HepG2 (cell line): ENCODE data around the gene PRKCD. TPM values are rescaled to one million over a fixed set of nuclear protein-coding genes. Genes with fewer than 3 reads are reported as not detected.

Experiments
- CREM ChIP-seq, 2 experiments: sonication (generic) in 1 of 2; formaldehyde crosslinking in 1 of 2; IDR thresholded peaks; 2 replicates each; pipeline versions ENCODE4 v1.4.0 to v1.6.1; 2016 to 2020; ENCODE audit warnings: antibody characterized with exemption in 1 of 2, mild to moderate bottlenecking in 1 of 2, missing genetic modification reagents in 1 of 2
- ESRRA ChIP-seq: sonication (generic); formaldehyde crosslinking; IDR thresholded peaks from 2 replicates; pipeline ENCODE4 v1.5.1; 2020; ENCODE audit warnings: mild to moderate bottlenecking, low read depth, missing genetic modification reagents
- MEIS2 ChIP-seq: sonication (generic); formaldehyde crosslinking; IDR thresholded peaks from 2 replicates; pipeline ENCODE4 v1.9.0; 2021; ENCODE audit warnings: mild to moderate bottlenecking, missing genetic modification reagents
- POLR2A ChIP-seq, 2 experiments: IDR thresholded peaks; 2 replicates each; pipeline ENCODE4 v1.6.1; 2011; ENCODE audit warnings: low read depth in 2 of 2, low read length in 2 of 2, mild to moderate bottlenecking in 1 of 2, moderate library complexity in 1 of 2; ENCODE audit not compliant: insufficient read depth in 1 of 2
- RARG ChIP-seq: sonication (generic); formaldehyde crosslinking; IDR thresholded peaks from 2 replicates; pipeline ENCODE4 v1.4.0; 2020; ENCODE audit warnings: low read depth, mild to moderate bottlenecking, missing genetic modification reagents
- RNF2 ChIP-seq: fragments of 450-650 bp; conservative IDR thresholded peaks from 2 replicates; pipeline ENCODE4 v1.6.1; 2016; ENCODE audit warnings: low read depth
- RXRB ChIP-seq: IDR thresholded peaks from 2 replicates; pipeline ENCODE4 v1.6.1; 2016; ENCODE audit warnings: borderline replicate concordance, missing genetic modification reagents, missing compliant biosample characterization
- TBX2 ChIP-seq: sonication (generic); formaldehyde crosslinking; IDR thresholded peaks from 2 replicates; pipeline ENCODE4 v1.5.0; 2020; ENCODE audit warnings: missing genetic modification reagents, mild to moderate bottlenecking, borderline replicate concordance
- TCF7 ChIP-seq: sonication (generic); IDR thresholded peaks from 2 replicates; pipeline ENCODE4 v1.6.1; 2016; ENCODE audit warnings: antibody characterized with exemption, low read depth
- ZMYM3 ChIP-seq: sonication (generic); formaldehyde crosslinking; IDR thresholded peaks from 2 replicates; pipeline ENCODE4 v1.5.1; 2020; ENCODE audit warnings: mild to moderate bottlenecking, missing genetic modification reagents
- ZNF33B ChIP-seq: sonication (generic); formaldehyde crosslinking; IDR thresholded peaks from 2 replicates; pipeline ENCODE4 v1.5.1; 2020; ENCODE audit warnings: mild to moderate bottlenecking, missing genetic modification reagents
- ZNF367 ChIP-seq: sonication (generic); formaldehyde crosslinking; IDR thresholded peaks from 2 replicates; pipeline ENCODE4 v1.4.0; 2020; ENCODE audit warnings: missing genetic modification reagents, borderline replicate concordance
- ZNF614 ChIP-seq: IDR thresholded peaks from 2 replicates; pipeline ENCODE4 v1.6.1; 2018; ENCODE audit warnings: missing biosample characterization, missing genetic modification reagents, inconsistent platforms, borderline replicate concordance
- ZNF672 ChIP-seq: sonication (generic); formaldehyde crosslinking; IDR thresholded peaks from 2 replicates; pipeline ENCODE4 v1.8.1; 2022; ENCODE audit warnings: missing genetic modification reagents
- polyA plus RNA-seq, 8 experiments: library from polyadenylated mRNA; depleted of rRNA in 3 of 8; stranded (reverse) in 7 of 8; unstranded in 1 of 8; fragments of >200 nt; fragmentation: Illumina TruSeq in 4 of 8; extraction: Trizol in 4 of 8; gene quantifications; 2 replicates each; pipeline versions ENCODE4 v1.2.1 to v1.2.3, GENCODE V29; 2011 to 2016; ENCODE audit warnings: low read depth in 4 of 8, missing spikeins in 1 of 8, mixed read lengths in 1 of 8; ENCODE audit not compliant: insufficient read depth in 1 of 8
- total RNA-seq, 5 experiments: library from RNA; depleted of rRNA; stranded (reverse); fragments of >200 nt; fragmentation: Illumina TruSeq; extraction: Trizol; gene quantifications; 2 replicates each; pipeline ENCODE4 v1.2.3, GENCODE V29; 2016; ENCODE audit warnings: low read depth in 1 of 5
- TF ChIP-seq, protein P1 (sequence below): IDR thresholded peaks from 2 replicates; pipeline ENCODE4 v1.6.1; 2016; ENCODE audit warnings: low read depth, control low read depth
- TF ChIP-seq, protein P2 (sequence below): sonication (generic); formaldehyde crosslinking; IDR thresholded peaks from 2 replicates; pipeline ENCODE4 v1.5.0; 2020; ENCODE audit warnings: mild to moderate bottlenecking, missing genetic modification reagents
- TF ChIP-seq, protein P3 (sequence below): sonication (generic); formaldehyde crosslinking; IDR thresholded peaks from 2 replicates; pipeline ENCODE4 v1.8.0; 2022; ENCODE audit warnings: mild to moderate bottlenecking, missing genetic modification reagents
- TF ChIP-seq, protein P4 (sequence below): sonication (generic); formaldehyde crosslinking; IDR thresholded peaks from 2 replicates; pipeline ENCODE4 v1.5.1; 2020; ENCODE audit warnings: mild to moderate bottlenecking, missing genetic modification reagents, moderate library complexity

PRKCD gene
- total and polyA plus RNA-seq, 2 of the 13 experiments (the other 11 are each of a cell fraction or from before 2014, with no cell fraction given): 1.6 to 40.7 TPM

DNA sequence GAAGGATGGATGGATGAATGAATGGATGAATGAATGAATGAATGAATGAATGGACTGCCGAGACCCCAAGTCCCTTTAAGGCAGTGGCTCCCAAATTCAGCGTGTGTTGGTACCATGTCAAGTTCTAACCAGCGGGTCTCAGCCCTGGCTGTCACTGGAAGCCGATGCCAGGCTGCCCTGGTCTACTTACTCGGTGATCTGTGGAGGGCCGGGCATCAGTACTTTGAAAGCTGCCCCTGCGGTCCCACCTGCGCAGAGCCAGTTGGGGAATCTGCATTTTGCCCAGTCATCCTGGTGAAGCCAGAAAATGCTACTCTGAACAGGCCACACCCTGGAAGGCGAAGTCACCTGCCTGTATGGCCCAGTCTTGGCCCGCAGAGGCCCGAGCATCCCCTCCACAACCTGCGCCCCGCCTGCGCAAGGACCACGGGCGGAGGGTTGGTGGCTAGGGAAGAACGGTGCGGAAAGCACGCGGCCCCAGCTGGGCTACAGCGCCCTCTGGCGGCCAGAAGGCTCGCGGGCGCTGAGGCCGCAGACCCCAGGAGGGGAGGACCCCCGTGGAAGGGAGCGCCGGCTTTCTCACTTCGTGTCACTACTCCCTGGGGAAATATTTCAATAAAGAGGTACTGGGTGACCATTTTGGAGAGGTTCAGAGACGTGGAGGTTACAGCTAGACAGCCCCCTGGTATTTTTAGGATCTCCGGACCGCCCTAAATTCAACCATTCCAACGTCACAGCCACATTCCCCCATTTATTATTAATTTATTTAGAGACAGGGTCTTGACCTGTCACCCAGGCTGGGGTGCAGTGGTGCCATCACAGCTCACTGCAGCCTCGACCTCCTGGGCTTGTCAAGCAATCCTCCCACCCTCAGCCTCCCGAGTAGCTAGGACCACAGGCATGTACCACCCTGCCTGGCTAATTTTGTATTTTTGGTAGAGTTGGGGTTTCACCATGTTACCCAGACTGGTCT is 34.9 kb downstream of the PRKCD start (continued):
- TF ChIP-seq ZNF367 (CRISPR knock-in tag) (no peak), RNF2 (no peak), TCF7 (no peak), CREM (IDR thresholded peaks at IDR 0.05) (no peak), CREM (CRISPR knock-in tag; IDR thresholded peaks at IDR 0.05) (no peak), MEIS2 (CRISPR knock-in tag) (peak; percentile 30; the same call in 1 of the 2 replicates), TBX2 (CRISPR knock-in tag) (peak; percentile 42; the same call in 1 of the 2 replicates), RARG (CRISPR knock-in tag) (no peak), ESRRA (CRISPR knock-in tag) (no peak), ZNF614 (CRISPR knock-in tag) (no peak), POLR2A (IDR thresholded peaks at IDR 0.05; ENCODE audit: insufficient read depth in 1 of 2, low read depth in 2 of 2, low read length in 2 of 2) (no peak), ZMYM3 (no peak), ZNF672 (CRISPR knock-in tag) (no peak), RXRB (CRISPR knock-in tag) (0 out of 2 replicates have a peak, but pooled peaks have one; percentile 29), ZNF33B (CRISPR knock-in tag) (no peak)
- TF ChIP-seq, protein P1, sequence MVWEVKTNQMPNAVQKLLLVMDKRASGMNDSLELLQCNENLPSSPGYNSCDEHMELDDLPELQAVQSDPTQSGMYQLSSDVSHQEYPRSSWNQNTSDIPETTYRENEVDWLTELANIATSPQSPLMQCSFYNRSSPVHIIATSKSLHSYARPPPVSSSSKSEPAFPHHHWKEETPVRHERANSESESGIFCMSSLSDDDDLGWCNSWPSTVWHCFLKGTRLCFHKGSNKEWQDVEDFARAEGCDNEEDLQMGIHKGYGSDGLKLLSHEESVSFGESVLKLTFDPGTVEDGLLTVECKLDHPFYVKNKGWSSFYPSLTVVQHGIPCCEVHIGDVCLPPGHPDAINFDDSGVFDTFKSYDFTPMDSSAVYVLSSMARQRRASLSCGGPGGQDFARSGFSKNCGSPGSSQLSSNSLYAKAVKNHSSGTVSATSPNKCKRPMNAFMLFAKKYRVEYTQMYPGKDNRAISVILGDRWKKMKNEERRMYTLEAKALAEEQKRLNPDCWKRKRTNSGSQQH (CRISPR knock-in tag): no peak
- TF ChIP-seq, protein P2, sequence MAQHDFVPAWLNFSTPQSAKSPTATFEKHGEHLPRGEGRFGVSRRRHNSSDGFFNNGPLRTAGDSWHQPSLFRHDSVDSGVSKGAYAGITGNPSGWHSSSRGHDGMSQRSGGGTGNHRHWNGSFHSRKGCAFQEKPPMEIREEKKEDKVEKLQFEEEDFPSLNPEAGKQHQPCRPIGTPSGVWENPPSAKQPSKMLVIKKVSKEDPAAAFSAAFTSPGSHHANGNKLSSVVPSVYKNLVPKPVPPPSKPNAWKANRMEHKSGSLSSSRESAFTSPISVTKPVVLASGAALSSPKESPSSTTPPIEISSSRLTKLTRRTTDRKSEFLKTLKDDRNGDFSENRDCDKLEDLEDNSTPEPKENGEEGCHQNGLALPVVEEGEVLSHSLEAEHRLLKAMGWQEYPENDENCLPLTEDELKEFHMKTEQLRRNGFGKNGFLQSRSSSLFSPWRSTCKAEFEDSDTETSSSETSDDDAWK: no peak
- TF ChIP-seq, protein P3, sequence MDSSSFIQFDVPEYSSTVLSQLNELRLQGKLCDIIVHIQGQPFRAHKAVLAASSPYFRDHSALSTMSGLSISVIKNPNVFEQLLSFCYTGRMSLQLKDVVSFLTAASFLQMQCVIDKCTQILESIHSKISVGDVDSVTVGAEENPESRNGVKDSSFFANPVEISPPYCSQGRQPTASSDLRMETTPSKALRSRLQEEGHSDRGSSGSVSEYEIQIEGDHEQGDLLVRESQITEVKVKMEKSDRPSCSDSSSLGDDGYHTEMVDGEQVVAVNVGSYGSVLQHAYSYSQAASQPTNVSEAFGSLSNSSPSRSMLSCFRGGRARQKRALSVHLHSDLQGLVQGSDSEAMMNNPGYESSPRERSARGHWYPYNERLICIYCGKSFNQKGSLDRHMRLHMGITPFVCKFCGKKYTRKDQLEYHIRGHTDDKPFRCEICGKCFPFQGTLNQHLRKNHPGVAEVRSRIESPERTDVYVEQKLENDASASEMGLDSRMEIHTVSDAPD (CRISPR knock-in tag): no peak
- TF ChIP-seq, protein P4, sequence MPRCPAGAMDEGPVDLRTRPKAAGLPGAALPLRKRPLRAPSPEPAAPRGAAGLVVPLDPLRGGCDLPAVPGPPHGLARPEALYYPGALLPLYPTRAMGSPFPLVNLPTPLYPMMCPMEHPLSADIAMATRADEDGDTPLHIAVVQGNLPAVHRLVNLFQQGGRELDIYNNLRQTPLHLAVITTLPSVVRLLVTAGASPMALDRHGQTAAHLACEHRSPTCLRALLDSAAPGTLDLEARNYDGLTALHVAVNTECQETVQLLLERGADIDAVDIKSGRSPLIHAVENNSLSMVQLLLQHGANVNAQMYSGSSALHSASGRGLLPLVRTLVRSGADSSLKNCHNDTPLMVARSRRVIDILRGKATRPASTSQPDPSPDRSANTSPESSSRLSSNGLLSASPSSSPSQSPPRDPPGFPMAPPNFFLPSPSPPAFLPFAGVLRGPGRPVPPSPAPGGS (CRISPR knock-in tag): no peak
